GM18861 (cell line): ENCODE measurements around the gene FBXL19.
A peak's percentile ranks its signal among the peaks of the same experiment; 100 is the strongest.
"Not testable (repeated sequence)": the region's sequence is repeated elsewhere in the genome, so short reads cannot be mapped to it uniquely, and the experiment has no call there.

Source experiments
- ATAC-seq: cut with Tn5 transposase; IDR thresholded peaks from one replicate; pipeline ENCODE4 v1.9.1; 2021; ENCODE audit not compliant: unreplicated experiment

Gene FBXL19

DNA sequence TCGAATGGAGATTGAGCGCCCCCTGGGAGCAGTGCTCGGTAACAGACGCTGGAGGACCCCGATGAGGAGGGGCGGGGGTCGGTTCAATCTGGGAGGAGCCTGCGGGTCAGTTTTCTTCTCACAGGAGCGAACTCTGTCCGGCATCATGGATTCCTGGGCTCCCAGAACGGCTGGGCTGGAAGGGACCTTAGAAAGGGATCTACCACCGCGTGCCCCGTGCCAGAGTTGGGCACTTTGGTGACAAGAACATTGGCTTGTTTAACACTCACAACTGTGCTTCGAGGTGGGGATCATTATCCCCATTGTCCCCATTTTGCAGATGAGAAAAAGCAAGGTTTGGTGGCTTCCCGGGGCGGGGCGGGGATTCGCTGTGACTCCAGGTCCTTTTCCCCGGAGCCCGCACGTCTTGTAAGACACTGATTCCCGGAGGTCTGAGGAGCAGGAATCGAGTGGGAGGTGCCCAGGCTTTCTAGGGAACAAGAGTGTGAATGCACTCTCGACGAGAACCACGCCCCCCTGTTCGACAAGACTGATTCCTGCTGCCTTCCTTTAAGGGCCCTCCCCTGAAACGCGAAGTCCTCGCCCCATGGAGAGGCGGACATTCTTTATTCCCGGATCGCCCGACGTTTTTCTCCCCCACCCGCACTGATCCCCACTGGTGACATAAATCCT is 1.5 kb upstream of the FBXL19 start:
- ATAC-seq, result no peak

DNA sequence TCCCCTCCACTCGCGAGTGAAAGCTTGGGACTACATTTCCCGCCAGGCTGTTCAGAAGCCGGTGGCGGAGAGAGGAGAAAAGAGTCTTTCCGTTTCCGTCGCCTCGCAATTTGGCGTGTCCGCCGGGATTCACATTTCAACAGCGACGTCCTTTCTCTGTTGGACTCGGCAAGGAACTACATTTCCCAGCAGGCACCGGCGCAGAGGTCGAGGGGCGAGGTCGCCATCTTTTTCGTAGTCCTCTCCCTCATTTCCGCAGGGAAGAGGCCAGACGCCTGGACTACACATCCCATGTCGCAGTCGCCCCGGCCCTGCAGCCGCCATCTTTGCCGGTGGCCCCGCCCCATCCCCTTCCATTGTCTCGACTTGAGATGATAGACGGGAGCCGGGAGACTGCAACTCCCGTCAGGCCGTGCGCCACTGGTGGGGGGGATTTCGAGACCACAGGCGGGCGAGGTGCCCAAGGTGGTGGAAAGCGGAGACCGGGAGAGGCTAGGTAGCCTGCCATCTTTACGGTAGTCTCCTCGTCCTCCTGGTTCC is 882 bp upstream of the FBXL19 start:
- ATAC-seq, result peak; percentile 52

DNA sequence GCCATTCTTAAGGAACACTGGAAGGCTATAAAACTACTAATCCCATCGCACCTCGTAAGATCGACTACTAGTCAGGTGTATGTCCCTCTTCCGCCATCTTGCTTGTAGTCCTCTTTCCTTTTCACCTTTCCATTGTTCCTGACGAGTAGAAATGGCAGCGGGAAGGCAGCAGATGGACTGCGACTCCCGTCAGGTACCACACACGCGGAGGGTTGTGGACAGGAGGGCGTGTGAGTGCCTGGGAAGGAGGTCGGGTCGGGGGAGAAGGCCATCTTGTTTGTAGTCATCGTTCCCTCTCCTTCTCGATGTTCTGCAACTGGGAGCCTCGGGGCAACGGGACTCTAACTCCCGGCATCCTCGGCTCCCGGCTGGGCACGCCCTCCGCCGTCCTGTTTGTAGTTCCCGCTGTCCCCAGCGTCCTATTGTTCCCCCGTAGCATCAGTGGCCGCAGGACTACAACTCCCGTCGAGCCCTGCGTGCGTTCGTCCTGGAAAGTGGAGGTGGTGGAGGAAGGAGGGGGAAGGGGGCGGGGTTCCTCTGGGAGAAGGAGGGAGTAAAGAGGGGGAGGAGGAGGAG is 324 bp upstream of the FBXL19 start:
- ATAC-seq, result peak; percentile 60

DNA sequence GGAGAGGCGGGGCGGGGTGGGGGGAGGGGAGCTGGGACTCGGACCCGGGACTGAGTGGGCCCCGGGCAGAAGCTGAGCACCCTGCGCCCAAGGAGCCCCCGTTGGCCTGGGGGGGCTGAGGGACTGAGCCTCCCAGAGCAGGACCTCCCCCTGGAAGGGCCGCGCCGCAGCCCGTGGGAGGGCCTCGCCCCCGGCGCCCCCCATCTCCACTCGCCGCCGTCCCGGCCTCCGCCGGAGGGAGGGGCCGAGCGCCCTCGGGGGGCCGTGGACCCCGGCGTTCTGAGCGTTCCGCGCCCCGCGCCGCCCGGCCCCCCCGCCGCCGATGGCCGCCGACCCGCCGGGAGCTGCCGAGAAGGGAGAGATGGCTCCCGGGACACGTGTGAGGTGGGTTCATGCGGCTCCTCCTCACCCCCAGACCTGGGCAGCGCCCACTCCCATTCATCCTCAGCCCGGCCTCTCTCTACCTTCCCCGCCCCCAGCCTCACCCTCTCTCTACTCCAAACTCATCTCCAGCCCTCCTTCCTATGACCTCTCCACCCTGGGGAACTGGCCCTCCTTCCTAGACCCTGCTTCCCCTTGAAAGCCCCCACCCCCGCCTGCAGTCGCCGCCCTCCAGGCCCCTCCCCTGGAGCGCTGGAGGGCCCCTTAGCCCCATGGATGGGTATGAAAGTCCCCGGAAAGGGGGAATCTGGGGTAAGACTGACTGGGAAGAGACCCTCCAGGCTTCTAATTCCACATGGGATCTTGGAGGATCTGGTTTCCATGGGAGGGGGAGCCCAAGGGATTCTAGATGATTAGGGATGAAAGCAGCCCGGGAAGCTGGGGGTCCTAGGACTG is 922 bp downstream of the FBXL19 start:
- ATAC-seq, result no peak

DNA sequence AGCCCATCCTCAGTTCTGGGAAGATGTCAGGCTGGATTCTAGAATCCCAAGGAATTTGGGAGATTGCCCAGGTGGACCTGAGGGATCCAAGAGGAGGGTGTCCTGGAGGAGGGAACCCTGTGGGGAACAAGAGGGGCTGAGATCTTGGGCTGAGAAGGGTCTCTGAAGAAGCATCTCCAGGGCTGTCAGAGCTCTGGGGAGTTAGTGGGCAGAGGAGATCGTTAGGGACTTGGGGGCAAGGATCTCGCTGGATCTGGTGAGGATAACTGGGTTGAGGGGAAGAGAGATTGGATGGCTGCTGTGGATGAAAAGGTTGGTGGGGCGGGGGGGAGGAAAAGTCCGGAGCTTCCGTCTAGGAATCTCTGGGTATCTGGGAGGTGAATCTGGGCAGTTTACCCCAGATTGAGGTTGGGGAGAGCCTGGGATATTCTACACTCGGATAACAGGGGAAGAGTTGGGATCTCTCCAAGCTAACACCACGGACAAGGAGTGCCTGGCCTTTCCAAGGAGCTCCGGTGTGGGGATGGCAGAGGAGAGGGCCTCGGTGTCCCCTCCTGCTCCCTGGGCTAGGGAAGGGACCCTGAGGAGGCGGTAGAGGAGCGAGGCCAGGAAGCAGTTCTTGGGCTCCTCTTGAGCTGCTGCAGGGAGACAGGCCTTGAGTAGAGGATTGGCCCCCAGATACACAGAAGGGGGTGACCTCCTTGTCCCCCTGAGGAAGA is 1.7 kb downstream of the FBXL19 start:
- ATAC-seq, result no peak

DNA sequence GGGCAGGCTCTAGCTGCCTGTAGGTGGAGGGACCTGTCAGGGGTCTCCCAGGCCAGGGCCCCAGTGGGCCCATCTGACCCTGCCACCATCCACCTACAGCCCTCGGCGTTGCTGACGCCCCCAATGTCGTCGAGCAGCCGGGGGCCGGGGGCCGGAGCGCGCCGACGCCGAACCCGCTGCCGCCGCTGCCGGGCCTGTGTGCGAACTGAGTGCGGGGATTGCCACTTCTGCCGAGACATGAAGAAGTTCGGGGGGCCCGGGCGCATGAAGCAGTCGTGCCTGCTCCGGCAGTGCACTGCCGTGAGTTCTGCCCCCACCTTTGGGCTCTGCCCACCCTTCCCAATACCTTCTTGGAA is 2.2 kb downstream of the FBXL19 start:
- no peak for ATAC-seq

DNA sequence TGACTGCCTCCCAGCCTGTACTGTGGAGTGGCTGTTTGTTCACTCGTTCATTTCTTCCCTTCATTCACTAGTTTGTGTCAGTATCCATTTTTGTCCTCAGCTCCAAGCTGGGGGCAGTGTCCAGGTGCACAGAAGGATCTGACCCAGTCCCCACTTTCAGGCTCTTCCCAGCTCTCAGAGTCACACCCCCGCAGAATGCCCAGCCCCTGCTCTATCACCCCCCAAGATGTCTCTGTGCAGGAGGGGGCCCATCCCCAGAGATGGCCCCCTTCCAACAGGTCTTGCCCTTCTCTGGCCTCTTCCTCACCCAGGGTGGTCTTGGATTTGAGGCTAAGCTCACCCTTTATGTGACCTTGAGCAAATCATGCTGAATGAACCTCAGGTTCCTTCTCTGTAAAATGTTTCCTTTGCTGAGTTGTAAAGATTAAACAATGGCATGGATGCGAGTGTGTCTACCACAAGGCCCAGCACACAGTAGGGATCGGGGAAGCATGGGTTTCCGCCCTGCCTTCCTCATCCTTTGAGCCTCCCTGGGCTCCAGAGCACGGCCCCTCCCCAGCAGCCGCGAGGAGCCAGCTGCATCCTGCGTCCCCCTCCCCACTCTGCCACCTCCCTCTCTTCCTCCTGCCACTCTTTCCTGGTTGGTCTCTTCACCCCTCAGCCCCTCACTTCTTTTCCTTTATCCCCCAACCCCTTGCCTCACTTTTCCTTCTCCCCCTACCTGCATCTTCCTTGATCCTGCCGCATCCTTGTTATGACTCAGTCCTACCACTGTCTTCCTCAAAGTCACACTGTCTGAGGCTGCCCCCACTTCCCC is 2.8 kb downstream of the FBXL19 start:
- no peak for ATAC-seq

DNA sequence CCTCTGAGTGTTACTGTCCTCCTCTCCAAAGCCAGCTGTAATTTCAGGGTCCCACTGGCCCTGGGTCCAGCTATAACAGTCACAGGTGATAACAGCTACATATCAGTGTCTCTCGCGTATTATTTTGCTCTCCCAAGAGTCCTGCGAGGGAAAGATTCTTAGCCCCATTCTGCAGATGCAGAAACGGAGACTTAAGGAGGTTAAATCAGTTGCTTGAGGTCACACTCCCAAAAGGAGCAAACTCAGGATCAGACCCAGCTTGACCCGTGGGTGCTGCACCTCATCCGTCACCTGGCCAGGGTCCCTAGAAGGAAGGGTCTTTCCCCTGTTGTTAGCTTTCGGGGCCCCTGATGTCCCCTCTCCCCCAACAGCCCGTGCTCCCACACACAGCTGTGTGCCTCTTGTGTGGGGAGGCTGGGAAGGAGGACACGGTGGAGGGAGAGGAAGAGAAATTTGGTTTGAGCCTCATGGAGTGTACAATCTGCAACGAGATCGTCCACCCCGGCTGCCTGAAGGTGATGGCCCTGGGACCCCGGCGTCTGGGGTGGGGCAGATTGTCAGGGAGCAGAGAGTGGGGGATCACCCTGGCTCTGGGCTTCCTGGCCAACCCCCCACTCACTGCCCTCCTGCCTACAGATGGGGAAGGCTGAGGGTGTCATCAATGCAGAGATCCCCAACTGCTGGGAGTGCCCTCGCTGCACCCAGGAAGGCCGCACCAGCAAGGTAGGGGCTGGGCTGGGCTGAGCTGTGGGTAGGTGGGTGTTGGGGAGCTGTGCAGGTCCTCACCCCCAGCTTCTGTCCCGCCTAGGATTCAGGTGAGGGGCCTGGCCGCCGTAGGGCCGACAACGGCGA is 3.8 kb downstream of the FBXL19 start:
- ATAC-seq, result no peak

DNA sequence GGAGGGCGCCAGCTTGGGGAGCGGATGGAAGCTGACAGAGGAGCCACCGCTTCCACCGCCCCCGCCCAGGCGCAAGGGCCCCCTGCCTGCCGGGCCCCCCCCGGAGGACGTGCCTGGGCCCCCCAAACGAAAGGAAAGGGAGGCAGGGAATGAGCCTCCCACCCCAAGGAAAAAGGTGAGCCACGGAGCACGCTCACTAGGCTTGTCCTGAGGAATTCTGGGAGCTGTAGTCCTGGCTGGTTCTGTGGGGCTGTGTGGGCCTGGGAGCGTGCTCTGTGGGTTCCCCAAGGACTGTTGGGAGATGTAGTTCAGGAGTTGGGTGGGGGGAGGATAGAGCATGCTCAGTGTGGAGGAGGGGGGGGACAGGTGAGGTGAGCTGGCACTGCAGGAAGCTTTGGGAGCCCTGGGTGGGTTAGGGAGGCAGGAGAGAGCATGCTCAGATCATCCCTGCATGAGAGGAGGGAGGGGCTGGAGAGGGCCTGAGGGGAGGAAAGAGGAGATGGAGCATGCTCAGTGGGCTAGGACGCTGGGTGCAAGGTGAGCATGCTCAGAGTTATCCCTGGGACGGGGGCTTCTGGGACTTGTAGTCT is 4.5 kb downstream of the FBXL19 start:
- no peak for ATAC-seq

DNA sequence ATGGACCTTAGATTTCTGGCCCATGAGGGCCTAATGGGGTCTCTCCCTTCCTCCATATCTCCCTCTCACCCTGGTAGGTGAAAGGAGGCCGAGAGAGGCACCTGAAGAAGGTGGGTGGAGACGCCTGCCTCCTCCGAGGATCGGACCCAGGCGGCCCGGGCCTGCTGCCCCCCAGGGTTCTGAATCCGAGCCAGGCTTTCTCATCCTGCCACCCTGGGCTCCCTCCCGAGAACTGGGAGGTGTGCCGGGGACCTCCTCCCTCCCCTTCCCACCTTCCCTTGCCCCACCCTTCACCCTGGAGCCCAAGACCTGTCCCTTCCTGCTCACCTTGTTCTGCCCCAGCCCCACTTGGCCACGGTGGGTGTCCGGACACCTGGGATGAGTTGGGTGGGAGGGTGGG is 5.0 kb downstream of the FBXL19 start:
- no peak for ATAC-seq

DNA sequence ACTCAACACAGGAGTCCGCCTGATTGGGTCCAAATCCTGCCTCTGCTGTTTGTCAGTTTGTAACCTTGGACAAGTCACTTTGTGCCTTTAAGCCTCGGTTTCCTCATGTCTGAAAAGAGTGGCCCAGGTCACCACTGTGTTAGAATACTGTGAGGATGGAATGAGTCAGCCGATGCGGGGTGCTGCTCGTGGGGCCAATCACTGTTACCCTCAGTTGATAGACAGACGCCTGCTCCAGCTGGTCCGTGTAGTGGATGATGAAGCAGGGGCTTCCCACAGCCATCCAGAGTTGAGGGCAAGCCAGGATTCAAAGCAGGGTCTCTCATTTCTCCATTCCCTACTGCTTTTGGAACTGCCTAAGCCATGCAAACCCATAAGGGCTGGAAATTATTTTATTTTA is 5.8 kb downstream of the FBXL19 start:
- ATAC-seq, result no peak

DNA sequence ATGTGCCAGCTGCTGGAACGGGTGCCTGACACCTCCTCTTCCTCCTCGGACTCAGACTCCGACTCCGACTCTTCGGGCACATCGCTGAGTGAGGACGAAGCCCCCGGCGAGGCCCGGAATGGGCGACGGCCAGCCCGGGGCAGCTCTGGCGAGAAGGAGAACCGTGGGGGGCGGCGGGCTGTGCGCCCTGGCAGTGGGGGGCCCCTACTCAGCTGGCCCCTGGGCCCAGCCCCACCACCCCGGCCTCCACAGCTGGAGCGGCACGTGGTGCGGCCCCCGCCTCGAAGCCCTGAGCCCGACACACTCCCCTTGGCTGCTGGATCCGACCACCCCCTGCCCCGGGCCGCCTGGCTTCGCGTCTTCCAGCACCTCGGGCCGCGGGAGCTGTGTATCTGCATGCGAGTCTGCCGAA is 6.8 kb downstream of the FBXL19 start:
- no peak for ATAC-seq

DNA sequence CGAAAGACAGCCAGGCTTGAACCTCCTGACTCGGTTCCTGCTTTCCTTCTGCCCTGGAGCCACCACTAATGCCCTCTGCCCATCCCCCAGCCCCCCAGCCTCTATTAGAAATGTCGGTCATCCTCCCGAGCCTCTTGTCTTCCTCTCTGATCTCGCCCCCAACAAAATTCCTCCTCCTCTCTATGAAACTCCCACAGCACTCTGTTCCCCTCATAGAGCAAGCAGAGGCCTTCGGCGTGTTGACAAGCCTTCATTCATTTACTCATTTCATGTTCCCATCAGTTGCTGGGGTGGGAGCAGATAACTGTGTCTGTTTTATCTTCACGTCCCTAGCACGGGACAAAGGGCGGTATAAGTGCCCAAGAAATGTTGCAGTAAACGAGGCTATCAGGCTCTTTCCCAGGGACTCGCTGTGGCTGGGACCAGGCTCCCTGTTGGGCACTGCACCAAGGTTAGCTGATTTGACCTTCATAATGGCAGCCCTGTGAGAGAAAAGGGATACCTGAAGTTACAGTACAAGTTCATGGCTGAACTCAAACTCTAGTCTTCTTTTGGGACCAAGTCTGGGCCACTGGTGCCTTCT is 7.8 kb downstream of the FBXL19 start:
- no peak for ATAC-seq

DNA sequence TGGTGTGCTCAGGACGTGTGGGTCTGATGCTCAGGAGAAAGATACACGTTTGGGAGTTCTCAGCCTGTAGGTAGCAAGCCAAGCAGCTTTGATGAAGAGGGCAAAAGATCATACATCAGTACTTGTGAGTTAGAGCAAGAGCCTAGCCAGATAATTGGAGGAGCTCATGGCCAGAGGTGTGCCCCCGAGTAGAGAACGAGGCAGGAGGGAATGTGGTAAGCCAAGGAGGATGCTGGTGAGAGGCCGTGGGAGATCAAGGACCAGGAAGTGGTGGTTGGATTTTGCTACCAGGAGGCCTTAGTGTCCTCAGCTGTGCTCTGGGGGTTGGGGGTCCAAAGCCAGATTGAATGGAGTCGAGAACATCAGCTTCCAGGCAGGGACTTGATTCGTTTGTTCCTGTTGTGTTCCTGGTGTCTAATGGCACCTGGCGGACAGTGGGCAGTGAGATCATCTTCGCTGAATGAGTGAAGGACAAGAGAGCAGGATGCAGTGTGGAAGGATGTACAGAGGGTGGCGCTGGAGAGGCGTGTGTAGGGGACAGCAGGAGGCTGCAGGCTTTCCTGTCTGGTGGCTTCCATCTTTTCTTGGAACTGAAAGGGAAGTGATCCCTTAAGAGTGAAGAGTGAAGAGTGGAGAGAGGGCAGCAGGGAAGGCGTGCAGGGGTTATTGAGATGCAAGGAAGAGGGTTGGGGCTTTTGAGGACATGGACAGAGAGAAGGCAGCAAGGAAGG is 11.6 kb downstream of the FBXL19 start:
- no peak for ATAC-seq

DNA sequence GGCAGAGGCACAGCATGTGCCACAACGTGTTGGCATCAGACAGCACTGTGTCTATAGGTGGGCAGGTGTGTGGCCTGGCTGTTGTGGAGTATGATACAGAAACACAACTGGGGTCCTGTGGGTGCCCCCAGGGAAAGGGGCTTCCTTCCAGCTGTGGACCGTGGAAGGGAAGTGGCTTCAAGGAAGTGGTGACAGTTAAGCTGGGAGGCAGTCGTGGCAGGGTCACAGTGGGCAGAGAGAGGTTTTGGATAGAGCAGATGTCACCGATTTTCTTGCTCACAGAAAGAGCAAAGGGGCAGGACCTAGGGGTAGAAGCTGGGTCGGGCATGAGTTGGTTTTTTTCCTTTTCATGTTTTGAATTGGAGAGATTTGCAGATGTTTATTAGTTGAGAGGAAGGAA is 14.3 kb downstream of the FBXL19 start:
- ATAC-seq, result no peak

DNA sequence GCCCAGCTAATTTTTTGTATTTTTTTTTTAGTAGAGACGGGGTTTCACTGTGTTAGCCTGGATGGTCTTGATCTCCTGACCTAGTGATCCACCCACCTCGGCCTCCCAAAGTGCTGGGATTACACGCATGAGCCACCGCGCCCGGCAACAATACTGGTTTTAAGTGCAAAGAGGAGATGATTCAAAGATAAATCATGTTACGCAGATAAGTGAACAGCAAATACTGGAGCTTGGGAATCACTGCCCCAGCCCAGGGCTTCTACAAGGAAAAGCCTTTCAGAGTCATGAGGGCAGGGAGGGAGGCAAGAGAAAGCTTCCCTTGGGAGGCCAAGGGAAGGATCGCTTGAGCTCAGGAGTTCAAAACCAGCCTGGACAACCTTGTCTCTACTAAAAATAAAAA is 16.2 kb downstream of the FBXL19 start:
- ATAC-seq, result not testable (repeated sequence)

DNA sequence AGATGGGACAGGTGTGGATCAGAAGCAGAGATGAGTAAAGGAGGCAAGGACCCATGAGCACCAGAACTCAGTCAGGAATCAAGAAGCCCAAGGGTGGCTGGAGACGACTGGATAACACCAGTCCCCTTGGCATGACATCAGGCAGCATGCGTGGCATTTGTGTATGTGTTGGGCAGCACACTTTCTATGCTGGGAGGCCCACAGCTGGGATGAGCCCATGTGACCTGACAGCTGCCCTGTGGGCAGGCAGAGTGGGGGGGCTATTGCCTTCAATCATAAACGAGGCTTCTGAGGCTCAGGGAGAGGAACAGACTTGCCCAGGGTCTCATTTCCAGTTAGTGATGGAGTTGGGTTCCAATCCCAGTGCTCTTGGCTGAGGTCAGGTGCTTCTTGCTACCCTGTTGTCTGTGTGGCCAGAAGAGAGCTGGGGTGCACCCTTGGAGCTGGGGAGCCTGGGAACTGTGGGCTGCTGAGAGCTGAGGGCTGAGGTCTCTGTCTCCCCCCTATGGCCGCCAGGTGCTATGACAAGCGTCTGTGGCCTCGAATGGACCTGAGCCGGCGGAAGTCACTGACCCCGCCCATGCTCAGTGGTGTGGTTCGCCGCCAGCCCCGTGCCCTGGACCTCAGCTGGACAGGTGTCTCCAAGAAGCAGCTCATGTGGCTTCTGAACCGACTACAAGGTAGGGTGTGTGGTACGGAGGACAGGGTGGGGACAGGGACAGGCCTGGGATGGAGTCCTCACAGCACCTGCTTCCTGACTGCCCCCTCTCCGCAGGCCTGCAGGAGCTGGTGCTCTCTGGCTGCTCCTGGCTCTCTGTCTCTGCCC is 18.4 kb downstream of the FBXL19 start:
- ATAC-seq, result peak; percentile 63
